K562 (cell line): ENCODE data around the gene SLAMF8.

ENCODE experiments used
- ATF6 ChIP-seq: sonication (generic); formaldehyde crosslinking; IDR thresholded peaks from 2 replicates; pipeline ENCODE4 v1.4.0; 2020; ENCODE audit warnings: mild to moderate bottlenecking, missing genetic modification reagents
- JUN ChIP-seq, 2 experiments: sonication (generic) in 1 of 2; formaldehyde crosslinking in 1 of 2; IDR thresholded peaks; 2 replicates each; pipeline versions ENCODE4 v1.6.1 to v1.8.0; 2012 to 2022; ENCODE audit warnings: borderline replicate concordance in 2 of 2, mild to moderate bottlenecking in 2 of 2, improper control_type of control experiment in 1 of 2, low read depth in 1 of 2, low read length in 1 of 2, missing genetic modification reagents in 1 of 2
- JUND ChIP-seq, 2 experiments: IDR thresholded peaks; 2 replicates in 1 of 2; 3 replicates in 1 of 2; pipeline ENCODE4 v1.6.1; 2011; ENCODE audit warnings: borderline replicate concordance in 2 of 2, low read depth in 2 of 2, low read length in 2 of 2, improper control_type of control experiment in 1 of 2, missing biosample characterization in 1 of 2, missing genetic modification characterization in 1 of 2, missing genetic modification reagents in 1 of 2
- SMARCE1 ChIP-seq: fragments of 450-650 bp; IDR thresholded peaks from 2 replicates; pipeline ENCODE4 v1.7.1; 2016; ENCODE audit warnings: mild to moderate bottlenecking
- ZEB2 ChIP-seq: fragments of 450-650 bp; IDR thresholded peaks from 2 replicates; pipeline ENCODE4 v1.6.1; 2016
- ZNF318 ChIP-seq, 2 experiments: fragments of 450-650 bp; IDR thresholded peaks; 2 replicates each; pipeline ENCODE4 v1.6.1; 2016; ENCODE audit warnings: mild to moderate bottlenecking in 2 of 2, borderline replicate concordance in 1 of 2, low read depth in 1 of 2, moderate library complexity in 1 of 2
- TF ChIP-seq, protein P1 (sequence below): sonication (generic); formaldehyde crosslinking; IDR thresholded peaks from 2 replicates; pipeline ENCODE4 v1.8.0; 2023; ENCODE audit warnings: mild to moderate bottlenecking, missing genetic modification reagents
- TF ChIP-seq, protein P2 (sequence below), 3 experiments: IDR thresholded peaks in 2 of 3; conservative IDR thresholded peaks in 1 of 3; 2 replicates each; pipeline ENCODE4 v1.5.1; 2011 to 2012; ENCODE audit warnings: low read length in 3 of 3, mild to moderate bottlenecking in 3 of 3, control low read depth in 2 of 3, improper control_type of control experiment in 1 of 3, inconsistent platforms in 1 of 3, low read depth in 1 of 3, mixed read lengths in 1 of 3, moderate library complexity in 1 of 3; ENCODE audit not compliant: insufficient read depth in 2 of 3
- TF ChIP-seq, protein P3 (sequence below), 2 experiments: fragments of 450-650 bp in 1 of 2; sonication (generic) in 1 of 2; formaldehyde crosslinking in 1 of 2; IDR thresholded peaks in 1 of 2; conservative IDR thresholded peaks in 1 of 2; 2 replicates each; pipeline versions ENCODE4 v1.6.1 to v1.8.1; 2016 to 2023; ENCODE audit warnings: mild to moderate bottlenecking in 2 of 2, moderate library complexity in 2 of 2, inconsistent platforms in 1 of 2, missing genetic modification reagents in 1 of 2

DNA sequence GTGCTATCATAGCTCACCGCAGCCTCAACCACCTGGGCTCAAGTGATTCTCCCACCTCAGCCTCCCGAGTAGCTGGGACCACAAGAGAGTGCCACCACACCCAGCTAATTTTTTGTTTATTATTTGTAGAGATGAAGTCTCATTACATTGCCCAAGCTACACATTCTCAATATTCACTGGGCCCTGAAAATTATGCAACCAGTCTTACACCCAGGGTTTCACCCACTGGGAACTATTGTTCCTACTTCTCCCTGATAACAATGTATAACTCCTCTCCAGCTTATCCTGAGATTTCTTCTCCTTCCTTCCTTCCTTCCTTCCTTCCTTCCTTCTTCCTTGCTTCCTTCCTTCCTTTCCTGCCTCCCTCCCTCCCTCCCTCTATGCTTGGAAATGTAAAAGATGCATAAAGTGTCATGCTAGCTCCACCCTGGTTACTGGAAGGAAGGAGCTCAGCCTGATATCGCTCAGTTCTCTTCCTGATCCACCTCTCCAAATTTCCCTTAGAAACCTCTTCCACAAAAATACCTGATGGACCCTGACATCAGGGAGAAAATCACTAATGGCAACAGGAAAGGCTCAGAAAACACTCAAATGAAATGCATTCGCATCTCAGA lies 47.0 kb downstream of the SLAMF8 start:
- TF ChIP-seq ZNF318 (IDR thresholded peaks at IDR 0.05; ENCODE audit: borderline replicate concordance in 1 of 2, low read depth in 1 of 2) = no peak
- TF ChIP-seq, protein P1, sequence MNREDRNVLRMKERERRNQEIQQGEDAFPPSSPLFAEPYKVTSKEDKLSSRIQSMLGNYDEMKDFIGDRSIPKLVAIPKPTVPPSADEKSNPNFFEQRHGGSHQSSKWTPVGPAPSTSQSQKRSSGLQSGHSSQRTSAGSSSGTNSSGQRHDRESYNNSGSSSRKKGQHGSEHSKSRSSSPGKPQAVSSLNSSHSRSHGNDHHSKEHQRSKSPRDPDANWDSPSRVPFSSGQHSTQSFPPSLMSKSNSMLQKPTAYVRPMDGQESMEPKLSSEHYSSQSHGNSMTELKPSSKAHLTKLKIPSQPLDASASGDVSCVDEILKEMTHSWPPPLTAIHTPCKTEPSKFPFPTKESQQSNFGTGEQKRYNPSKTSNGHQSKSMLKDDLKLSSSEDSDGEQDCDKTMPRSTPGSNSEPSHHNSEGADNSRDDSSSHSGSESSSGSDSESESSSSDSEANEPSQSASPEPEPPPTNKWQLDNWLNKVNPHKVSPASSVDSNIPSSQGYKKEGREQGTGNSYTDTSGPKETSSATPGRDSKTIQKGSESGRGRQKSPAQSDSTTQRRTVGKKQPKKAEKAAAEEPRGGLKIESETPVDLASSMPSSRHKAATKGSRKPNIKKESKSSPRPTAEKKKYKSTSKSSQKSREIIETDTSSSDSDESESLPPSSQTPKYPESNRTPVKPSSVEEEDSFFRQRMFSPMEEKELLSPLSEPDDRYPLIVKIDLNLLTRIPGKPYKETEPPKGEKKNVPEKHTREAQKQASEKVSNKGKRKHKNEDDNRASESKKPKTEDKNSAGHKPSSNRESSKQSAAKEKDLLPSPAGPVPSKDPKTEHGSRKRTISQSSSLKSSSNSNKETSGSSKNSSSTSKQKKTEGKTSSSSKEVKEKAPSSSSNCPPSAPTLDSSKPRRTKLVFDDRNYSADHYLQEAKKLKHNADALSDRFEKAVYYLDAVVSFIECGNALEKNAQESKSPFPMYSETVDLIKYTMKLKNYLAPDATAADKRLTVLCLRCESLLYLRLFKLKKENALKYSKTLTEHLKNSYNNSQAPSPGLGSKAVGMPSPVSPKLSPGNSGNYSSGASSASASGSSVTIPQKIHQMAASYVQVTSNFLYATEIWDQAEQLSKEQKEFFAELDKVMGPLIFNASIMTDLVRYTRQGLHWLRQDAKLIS (CRISPR knock-in tag) = no peak
- no peak for TF ChIP-seq ZEB2
- TF ChIP-seq ATF6 (CRISPR knock-in tag) = no peak
- TF ChIP-seq, protein P2, sequence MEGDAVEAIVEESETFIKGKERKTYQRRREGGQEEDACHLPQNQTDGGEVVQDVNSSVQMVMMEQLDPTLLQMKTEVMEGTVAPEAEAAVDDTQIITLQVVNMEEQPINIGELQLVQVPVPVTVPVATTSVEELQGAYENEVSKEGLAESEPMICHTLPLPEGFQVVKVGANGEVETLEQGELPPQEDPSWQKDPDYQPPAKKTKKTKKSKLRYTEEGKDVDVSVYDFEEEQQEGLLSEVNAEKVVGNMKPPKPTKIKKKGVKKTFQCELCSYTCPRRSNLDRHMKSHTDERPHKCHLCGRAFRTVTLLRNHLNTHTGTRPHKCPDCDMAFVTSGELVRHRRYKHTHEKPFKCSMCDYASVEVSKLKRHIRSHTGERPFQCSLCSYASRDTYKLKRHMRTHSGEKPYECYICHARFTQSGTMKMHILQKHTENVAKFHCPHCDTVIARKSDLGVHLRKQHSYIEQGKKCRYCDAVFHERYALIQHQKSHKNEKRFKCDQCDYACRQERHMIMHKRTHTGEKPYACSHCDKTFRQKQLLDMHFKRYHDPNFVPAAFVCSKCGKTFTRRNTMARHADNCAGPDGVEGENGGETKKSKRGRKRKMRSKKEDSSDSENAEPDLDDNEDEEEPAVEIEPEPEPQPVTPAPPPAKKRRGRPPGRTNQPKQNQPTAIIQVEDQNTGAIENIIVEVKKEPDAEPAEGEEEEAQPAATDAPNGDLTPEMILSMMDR (IDR thresholded peaks at IDR 0.05 in 2 of 3, conservative IDR thresholded peaks at IDR 0.05 in 1 of 3; ENCODE audit: insufficient read depth in 2 of 3, low read depth in 1 of 3, low read length in 3 of 3) = no peak
- TF ChIP-seq, protein P3, sequence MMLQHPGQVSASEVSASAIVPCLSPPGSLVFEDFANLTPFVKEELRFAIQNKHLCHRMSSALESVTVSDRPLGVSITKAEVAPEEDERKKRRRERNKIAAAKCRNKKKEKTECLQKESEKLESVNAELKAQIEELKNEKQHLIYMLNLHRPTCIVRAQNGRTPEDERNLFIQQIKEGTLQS (IDR thresholded peaks at IDR 0.05) = no peak
- TF ChIP-seq, protein P3 (CRISPR knock-in tag; conservative IDR thresholded peaks at IDR 0.05) = no peak
- no peak for TF ChIP-seq JUND (IDR thresholded peaks at IDR 0.05; ENCODE audit: borderline replicate concordance, low read depth, low read length)
- no peak for TF ChIP-seq JUND (tag; IDR thresholded peaks at IDR 0.05; ENCODE audit: borderline replicate concordance, low read depth, low read length)
- no peak for TF ChIP-seq JUN (IDR thresholded peaks at IDR 0.05; ENCODE audit: borderline replicate concordance, low read depth, low read length)
- no peak for TF ChIP-seq JUN (CRISPR knock-in tag; IDR thresholded peaks at IDR 0.05; ENCODE audit: borderline replicate concordance)
- no peak for TF ChIP-seq SMARCE1
